HUES48 (cell line): ENCODE results near the gene PTPRB.

Experiments used
- H3K27ac ChIP-seq: one replicate; pipeline ENCODE4 v1.7.0; 2013; ENCODE audit warnings: low read depth, low read length, inconsistent platforms
- H3K27me3 ChIP-seq: 2 replicates; pipeline ENCODE4 v1.6.1; 2013; ENCODE audit warnings: mild to moderate bottlenecking, low read length; ENCODE audit not compliant: control insufficient read depth, insufficient read depth
- H3K36me3 ChIP-seq: 2 replicates; pipeline ENCODE4 v1.6.1; 2013; ENCODE audit warnings: low read length; ENCODE audit not compliant: control insufficient read depth, insufficient read depth
- H3K4me1 ChIP-seq: 2 replicates; pipeline ENCODE4 v1.6.1; 2013; ENCODE audit warnings: mild to moderate bottlenecking, low read length; ENCODE audit not compliant: control insufficient read depth, insufficient read depth
- H3K4me3 ChIP-seq: 2 replicates; pipeline ENCODE4 v1.5.1; 2013; ENCODE audit warnings: mild to moderate bottlenecking, low read depth, low read length
- H3K9ac ChIP-seq: 2 replicates; pipeline ENCODE4 v1.6.1; 2013; ENCODE audit warnings: mild to moderate bottlenecking, low read depth, low read length, moderate library complexity
- H3K9me3 ChIP-seq: 2 replicates; pipeline ENCODE4 v1.6.1; 2013; ENCODE audit warnings: low read length; ENCODE audit not compliant: control insufficient read depth, insufficient read depth

PTPRB gene

GRCh38 chr12:70637303-70638085 lies at the start of gene PTPRB:
PTPRB (minus strand) TSS chr12:70637429; CDS start chr12:70637395, 34 bp downstream.
- Histone ChIP-seq H3K4me1 (no peaks in the 10 kb centered on the region), H3K27me3 (no peaks in the 10 kb centered on the region), H3K27ac (no peak within 1 kb of the TSS), H3K36me3 (no peaks in the 10 kb centered on the region), H3K9ac (no peak within 1 kb of the TSS), H3K9me3 (no peaks in the 10 kb centered on the region), H3K4me3 (no peak within 1 kb of the TSS)

DNA sequence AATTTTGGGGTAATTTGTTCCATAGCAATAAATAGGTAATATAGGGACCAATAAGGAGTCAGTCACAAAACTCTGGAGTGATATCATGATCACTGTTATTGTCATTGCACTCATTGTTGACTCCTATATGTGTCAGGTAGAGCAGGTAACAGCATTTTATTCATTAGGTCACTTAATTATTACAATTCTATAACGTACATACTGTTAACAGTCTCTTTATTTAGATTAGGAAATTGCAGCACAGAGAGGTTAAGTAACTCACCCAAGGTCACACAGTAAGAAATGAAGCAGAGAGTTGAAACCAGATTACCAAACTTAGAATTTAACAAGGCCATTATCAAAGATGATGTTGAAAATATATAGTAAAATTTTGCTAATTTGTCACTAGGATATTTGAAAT lies 49.7 kb upstream of the PTPRB start:
- no peaks in the 10 kb centered on the region for H3K9me3 ChIP-seq
- no peaks in the 10 kb centered on the region for H3K36me3 ChIP-seq
- peaks cover 13% of the 10 kb centered on the region for H3K4me1 ChIP-seq
- no peak overlapping the region for H3K27ac ChIP-seq
- no peak overlapping the region for H3K4me3 ChIP-seq
- no peaks in the 10 kb centered on the region for H3K27me3 ChIP-seq
- no peak overlapping the region for H3K9ac ChIP-seq

- no peak overlapping the region for H3K27ac ChIP-seq
- H3K36me3 ChIP-seq = no peaks in the 10 kb centered on the region
- H3K4me1 ChIP-seq = peaks cover 13% of the 10 kb centered on the region
- no peak overlapping the region for H3K4me3 ChIP-seq
- H3K9ac ChIP-seq = no peak overlapping the region
- H3K9me3 ChIP-seq = no peaks in the 10 kb centered on the region
- H3K27me3 ChIP-seq = no peaks in the 10 kb centered on the region
Measured at GRCh38 chr12:70686299-70686698, 49.1 kb upstream of the PTPRB start.

DNA sequence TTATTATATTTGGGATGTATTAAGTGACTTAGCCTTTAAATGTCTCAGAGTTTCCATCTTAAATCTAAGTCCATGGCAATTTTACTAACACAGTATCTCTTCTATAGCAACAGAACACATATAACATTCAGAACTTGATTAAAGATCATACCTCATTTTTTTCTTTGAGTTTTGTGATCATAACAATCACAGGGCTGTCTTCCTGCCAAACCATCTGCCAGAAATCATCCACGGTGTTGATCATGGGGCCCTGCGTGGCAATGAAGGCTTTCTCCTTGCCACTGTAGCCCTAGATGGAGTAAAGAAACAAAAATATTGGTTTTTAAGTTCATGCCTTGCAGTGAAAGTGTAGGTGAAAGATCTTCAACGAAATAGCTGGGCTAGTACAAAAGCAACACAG lies 46.7 kb upstream of the PTPRB start:
- Histone ChIP-seq H3K27me3 (no peaks in the 10 kb centered on the region), H3K9ac (no peak overlapping the region)

DNA sequence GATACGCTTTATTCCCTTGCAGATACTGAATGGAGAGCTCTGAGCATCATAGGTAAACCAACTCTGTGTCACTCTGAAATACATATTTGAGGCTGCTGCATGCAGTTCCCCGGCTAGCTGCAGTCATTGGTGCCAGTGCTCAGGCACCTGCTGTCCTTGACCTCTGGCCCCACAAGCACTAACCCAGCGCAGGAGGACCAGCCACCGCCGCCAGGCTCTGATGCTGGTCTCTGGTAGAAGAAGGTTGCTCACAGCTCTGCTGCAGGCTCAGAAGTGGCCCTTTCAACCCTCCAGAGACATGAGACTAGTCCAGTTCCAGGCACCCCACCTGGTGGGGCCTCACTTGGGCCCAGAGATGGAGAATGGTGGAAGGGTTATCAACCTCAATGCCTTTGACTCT lies 34.5 kb upstream of the PTPRB start:
- no peaks in the 10 kb centered on the region for H3K27me3 ChIP-seq
- no peak overlapping the region for H3K9ac ChIP-seq
- no peak overlapping the region for H3K4me3 ChIP-seq
- H3K9me3 ChIP-seq = no peaks in the 10 kb centered on the region
- H3K4me1 ChIP-seq = no peaks in the 10 kb centered on the region
- H3K27ac ChIP-seq = no peak overlapping the region
- H3K36me3 ChIP-seq = no peaks in the 10 kb centered on the region

More for the DNA sequence above, 46.7 kb upstream of the PTPRB start:
- H3K4me1 ChIP-seq = peaks cover 5% of the 10 kb centered on the region; the same call in 1 of the 2 replicates
- no peaks in the 10 kb centered on the region for H3K9me3 ChIP-seq
- H3K4me3 ChIP-seq = no peak overlapping the region
- no peak overlapping the region for H3K27ac ChIP-seq
- no peaks in the 10 kb centered on the region for H3K36me3 ChIP-seq

DNA sequence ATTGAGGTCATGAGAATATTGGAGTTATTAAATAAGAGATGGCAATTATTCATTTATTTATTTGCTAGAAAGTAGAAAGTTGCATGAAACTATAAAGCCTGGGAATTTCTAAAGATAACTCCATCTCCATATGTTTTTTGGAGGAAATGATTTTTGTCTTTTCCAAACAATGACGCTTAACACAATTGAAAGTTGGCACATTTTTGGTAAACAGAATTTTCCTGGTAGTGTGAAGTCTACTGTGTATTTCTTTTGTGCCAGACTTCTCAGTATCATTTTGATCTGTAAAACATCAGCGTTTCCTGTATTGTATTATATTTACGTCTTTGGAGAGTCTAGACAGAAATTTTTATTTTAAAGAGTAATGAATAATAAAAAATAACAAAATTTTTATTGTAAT lies 33.7 kb upstream of the PTPRB start:
- no peak overlapping the region for H3K27ac ChIP-seq
- H3K9me3 ChIP-seq = no peaks in the 10 kb centered on the region

DNA sequence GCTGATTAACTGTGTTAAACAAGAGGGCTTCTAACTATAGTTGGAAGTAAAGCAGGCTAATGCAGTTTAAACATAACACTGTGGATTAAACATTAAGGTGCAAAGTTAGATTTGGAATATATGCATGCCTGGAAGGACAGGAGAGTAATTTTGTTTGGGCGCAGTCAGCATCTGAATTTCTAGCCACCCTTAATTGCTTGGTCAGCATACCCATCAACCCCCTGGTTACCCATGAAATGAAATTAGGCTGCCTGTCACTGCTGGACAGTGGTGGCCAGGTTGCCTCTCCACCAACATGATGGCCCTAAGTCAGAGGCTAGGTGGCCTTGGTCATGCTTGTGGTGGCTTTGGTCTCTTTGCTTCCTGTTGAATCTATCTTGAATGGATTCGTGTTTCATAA lies 30.0 kb upstream of the PTPRB start:
- no peaks in the 10 kb centered on the region for H3K27me3 ChIP-seq
- no peaks in the 10 kb centered on the region for H3K9me3 ChIP-seq
- no peak overlapping the region for H3K9ac ChIP-seq
- H3K27ac ChIP-seq = no peak overlapping the region
- H3K4me3 ChIP-seq = no peak overlapping the region
- no peaks in the 10 kb centered on the region for H3K36me3 ChIP-seq
- H3K4me1 ChIP-seq = peaks cover 28% of the 10 kb centered on the region

More for the DNA sequence above, 33.7 kb upstream of the PTPRB start:
- Histone ChIP-seq H3K4me3 (no peak overlapping the region), H3K27me3 (no peaks in the 10 kb centered on the region), H3K9ac (no peak overlapping the region), H3K4me1 (no peaks in the 10 kb centered on the region), H3K36me3 (no peaks in the 10 kb centered on the region)

GRCh38 chr12:70666364-70666763 lies 29.1 kb upstream of the PTPRB start:
- Histone ChIP-seq H3K4me3 (no peak overlapping the region), H3K4me1 (peaks cover 36% of the 10 kb centered on the region), H3K27me3 (no peaks in the 10 kb centered on the region), H3K36me3 (no peaks in the 10 kb centered on the region), H3K27ac (no peak overlapping the region), H3K9ac (no peak overlapping the region), H3K9me3 (no peaks in the 10 kb centered on the region)

- Histone ChIP-seq H3K4me1 (peaks cover 37% of the 10 kb centered on the region), H3K36me3 (no peaks in the 10 kb centered on the region), H3K9ac (no peak overlapping the region), H3K27me3 (no peaks in the 10 kb centered on the region), H3K4me3 (peak overlapping the region; percentile 34), H3K27ac (peak overlapping the region; percentile 53), H3K9me3 (no peaks in the 10 kb centered on the region)
Measured at GRCh38 chr12:70664465-70664881, 27.2 kb upstream of the PTPRB start.

- no peaks in the 10 kb centered on the region for H3K27me3 ChIP-seq
- peak overlapping the region; percentile 53 for H3K27ac ChIP-seq
- H3K36me3 ChIP-seq = no peaks in the 10 kb centered on the region
- peaks cover 37% of the 10 kb centered on the region for H3K4me1 ChIP-seq
- H3K9ac ChIP-seq = no peak overlapping the region
- no peaks in the 10 kb centered on the region for H3K9me3 ChIP-seq
- peak overlapping the region; percentile 34 for H3K4me3 ChIP-seq
Measured at GRCh38 chr12:70663838-70664237, 26.6 kb upstream of the PTPRB start.

GRCh38 chr12:70661466-70662161 lies 24.4 kb upstream of the PTPRB start:
- Histone ChIP-seq H3K4me3 (no peak overlapping the region; the same call in 1 of the 2 replicates), H3K9me3 (no peaks in the 10 kb centered on the region), H3K27ac (peak overlapping the region; percentile 35), H3K4me1 (peaks cover 37% of the 10 kb centered on the region), H3K36me3 (no peaks in the 10 kb centered on the region), H3K9ac (no peak overlapping the region), H3K27me3 (no peaks in the 10 kb centered on the region)
